ENCODE measurements around the gene RNU6-8. TPM values are rescaled to one million over a fixed set of nuclear protein-coding genes. Genes with fewer than 3 reads are reported as not detected.

Gene RNU6-8
- not detected in 2 replicates for polyA plus RNA-seq (2013)

DNA sequence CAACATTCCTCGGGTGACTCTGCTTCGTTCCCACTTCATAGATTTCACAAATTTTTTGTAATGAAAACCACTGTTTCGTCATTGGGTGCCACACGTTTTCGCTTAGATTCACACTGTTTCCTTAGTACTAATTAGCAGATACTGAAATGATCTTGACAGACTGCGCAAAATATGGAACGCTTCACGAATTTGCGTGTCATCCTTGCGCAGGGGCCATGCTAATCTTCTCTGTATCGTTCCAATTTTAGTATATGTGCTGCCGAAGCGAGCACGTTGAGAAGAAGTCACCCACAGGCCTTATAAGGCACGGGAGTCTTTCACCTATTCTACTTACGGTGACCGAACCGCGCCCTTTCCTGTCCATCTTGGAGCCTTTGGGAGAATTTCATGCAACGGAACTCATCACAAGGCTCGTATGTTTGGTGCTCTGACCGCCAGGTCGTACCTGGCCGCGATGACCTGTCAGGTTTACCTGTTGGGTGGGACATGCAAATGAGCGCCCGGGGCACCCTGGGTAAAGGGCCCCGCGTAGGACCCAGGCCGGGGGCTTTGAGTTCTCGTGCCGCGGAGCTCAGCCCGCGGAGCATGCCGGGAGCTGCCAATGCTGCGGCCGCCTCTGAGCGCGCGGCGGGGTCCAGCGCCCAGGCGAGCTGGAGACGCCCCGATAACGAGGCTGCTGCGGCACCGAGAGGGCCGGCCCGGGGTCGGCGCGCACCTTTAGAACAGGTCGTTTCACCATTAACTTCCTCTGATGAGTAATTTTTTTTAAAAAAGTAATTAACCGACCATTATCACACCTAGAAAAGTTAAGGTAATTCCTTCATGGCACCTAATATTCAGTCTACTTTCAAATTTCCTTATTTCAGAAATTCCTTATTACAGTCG lies at the start of gene RNU6-8:
Gene RNU6-8 (minus strand): TSS at position 272 of the 885 bp plus-strand sequence.
- WGBS (ENCODE audit: extremely low coverage, insufficient coverage, insufficient read length): no CpG with 5 or more reads among the region's 57 CpGs
- H3K4me2 ChIP-seq (ENCODE audit: low read length): peak within 1 kb of the TSS; percentile 99
- peak within 1 kb of the TSS; percentile 96 for H2BK5ac ChIP-seq (ENCODE audit: low read depth, low read length, poor library complexity)
- no peaks in the 10 kb centered on the region for H3K27me3 ChIP-seq (ENCODE audit: insufficient read depth, low read length)
- H4K8ac ChIP-seq (ENCODE audit: low read depth, low read length): peak within 1 kb of the TSS; percentile 80
- H2AK5ac ChIP-seq (ENCODE audit: low read length): no peak within 1 kb of the TSS
- no peak within 1 kb of the TSS for H3K23ac ChIP-seq (ENCODE audit: low read length)
- peak within 1 kb of the TSS; percentile 65 for H3K4ac ChIP-seq (ENCODE audit: low read depth, low read length)
- peak within 1 kb of the TSS; percentile 90 for H2BK12ac ChIP-seq (ENCODE audit: low read length)
- H3K18ac ChIP-seq (ENCODE audit: low read length): peak within 1 kb of the TSS; percentile 92
- H3K27ac ChIP-seq (ENCODE audit: low read depth, low read length): peak within 1 kb of the TSS; percentile 67
- H3K79me2 ChIP-seq (ENCODE audit: control insufficient read depth, insufficient read depth, low read length, poor library complexity): no peaks in the 10 kb centered on the region
- H3K9me3 ChIP-seq (ENCODE audit: insufficient read depth, low read depth, low read length): peaks cover 3% of the 10 kb centered on the region
- peak within 1 kb of the TSS; percentile 88 for H2AFZ ChIP-seq (ENCODE audit: insufficient read depth, low read length, poor library complexity)
- H3K4me1 ChIP-seq (ENCODE audit: control insufficient read depth in 1 of 2, insufficient read depth in 2 of 2, low read length in 2 of 2): no peaks in the 10 kb centered on the region
- DNase-seq: peak; percentile 78 to 80
- peak within 1 kb of the TSS; percentile 81 for H4K12ac ChIP-seq (ENCODE audit: low read depth, low read length)
- peak within 1 kb of the TSS; percentile 84 for H3K9ac ChIP-seq (ENCODE audit: low read length)
- peak within 1 kb of the TSS; percentile 78 for H4K91ac ChIP-seq (ENCODE audit: low read depth, low read length)
- peak within 1 kb of the TSS; percentile 71 for H3K14ac ChIP-seq (ENCODE audit: low read length)
- H3K4me3 ChIP-seq (ENCODE audit: low read depth, low read length): peak within 1 kb of the TSS; percentile 83
- no peaks in the 10 kb centered on the region for H3K36me3 ChIP-seq (ENCODE audit: control insufficient read depth in 1 of 2, insufficient read depth in 2 of 2, low read length in 2 of 2)
- peak within 1 kb of the TSS; percentile 92 for H2BK120ac ChIP-seq (ENCODE audit: insufficient read depth, low read length, poor library complexity)
- peaks cover 4% of the 10 kb centered on the region for H3K79me1 ChIP-seq (ENCODE audit: low read length)

DNA sequence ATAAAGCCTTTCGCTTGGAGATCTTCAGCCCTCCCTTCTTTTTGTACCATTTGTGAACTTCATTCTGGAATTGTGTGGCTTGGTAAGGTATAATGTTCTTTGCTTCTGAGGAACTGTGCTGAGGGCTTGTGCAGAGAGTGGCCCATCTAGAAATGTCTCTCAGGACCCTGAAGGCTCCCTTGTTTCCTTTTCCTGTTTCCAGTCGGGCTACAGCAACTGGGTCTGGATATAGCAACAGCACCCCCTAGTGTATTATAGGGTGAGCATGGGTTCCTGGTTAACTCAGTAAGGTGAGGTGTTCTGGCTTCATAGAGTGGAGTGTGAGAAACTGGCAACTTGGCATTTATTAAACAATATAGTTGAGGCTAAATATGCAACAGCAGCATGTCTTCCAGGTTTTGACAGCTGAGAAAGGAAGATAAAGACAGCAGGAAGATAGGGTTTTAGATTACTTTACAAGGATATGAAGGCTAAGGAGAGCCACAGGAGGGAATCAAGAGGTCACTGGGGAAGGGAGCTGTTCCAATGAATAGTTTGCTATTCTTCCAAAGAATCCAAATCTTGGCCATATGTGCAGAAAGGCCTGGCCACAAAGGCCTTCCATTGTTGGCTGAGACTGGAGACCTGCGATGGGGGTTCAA lies 49.1 kb upstream of the RNU6-8 start:
- H2AFZ ChIP-seq (ENCODE audit: insufficient read depth, low read length, poor library complexity): no peak overlapping the region
- H3K23ac ChIP-seq (ENCODE audit: low read length): no peak overlapping the region
- no peaks in the 10 kb centered on the region for H3K9me3 ChIP-seq (ENCODE audit: insufficient read depth, low read depth, low read length)
- H3K36me3 ChIP-seq (ENCODE audit: control insufficient read depth in 1 of 2, insufficient read depth in 2 of 2, low read length in 2 of 2): no peaks in the 10 kb centered on the region
- H3K79me1 ChIP-seq (ENCODE audit: low read length): peaks cover 5% of the 10 kb centered on the region
- peak; percentile 30 to 78 for DNase-seq
- no peak overlapping the region for H4K12ac ChIP-seq (ENCODE audit: low read depth, low read length)
- H3K4me2 ChIP-seq (ENCODE audit: low read length): no peak overlapping the region
- H3K9ac ChIP-seq (ENCODE audit: low read length): no peak overlapping the region
- WGBS (ENCODE audit: extremely low coverage, insufficient coverage, insufficient read length): no CpG with 5 or more reads among the region's 3 CpGs
- no peak overlapping the region for H3K27ac ChIP-seq (ENCODE audit: low read depth, low read length)
- no peak overlapping the region for H3K4me3 ChIP-seq (ENCODE audit: low read depth, low read length)
- no peak overlapping the region for H2BK120ac ChIP-seq (ENCODE audit: insufficient read depth, low read length, poor library complexity)
- H3K79me2 ChIP-seq (ENCODE audit: control insufficient read depth, insufficient read depth, low read length, poor library complexity): no peaks in the 10 kb centered on the region
- H3K18ac ChIP-seq (ENCODE audit: low read length): no peak overlapping the region
- H4K91ac ChIP-seq (ENCODE audit: low read depth, low read length): no peak overlapping the region
- H2BK12ac ChIP-seq (ENCODE audit: low read length): peak overlapping the region; percentile 82
- no peak overlapping the region for H4K8ac ChIP-seq (ENCODE audit: low read depth, low read length)
- no peak overlapping the region for H2BK5ac ChIP-seq (ENCODE audit: low read depth, low read length, poor library complexity)
- H3K27me3 ChIP-seq (ENCODE audit: insufficient read depth, low read length): no peaks in the 10 kb centered on the region
- no peak overlapping the region for H3K14ac ChIP-seq (ENCODE audit: low read length)
- H3K4me1 ChIP-seq (ENCODE audit: control insufficient read depth in 1 of 2, insufficient read depth in 2 of 2, low read length in 2 of 2): peaks cover 4 to 8% of the 10 kb centered on the region in 2 experiments
- no peak overlapping the region for H3K4ac ChIP-seq (ENCODE audit: low read depth, low read length)
- H2AK5ac ChIP-seq (ENCODE audit: low read length): no peak overlapping the region

DNA sequence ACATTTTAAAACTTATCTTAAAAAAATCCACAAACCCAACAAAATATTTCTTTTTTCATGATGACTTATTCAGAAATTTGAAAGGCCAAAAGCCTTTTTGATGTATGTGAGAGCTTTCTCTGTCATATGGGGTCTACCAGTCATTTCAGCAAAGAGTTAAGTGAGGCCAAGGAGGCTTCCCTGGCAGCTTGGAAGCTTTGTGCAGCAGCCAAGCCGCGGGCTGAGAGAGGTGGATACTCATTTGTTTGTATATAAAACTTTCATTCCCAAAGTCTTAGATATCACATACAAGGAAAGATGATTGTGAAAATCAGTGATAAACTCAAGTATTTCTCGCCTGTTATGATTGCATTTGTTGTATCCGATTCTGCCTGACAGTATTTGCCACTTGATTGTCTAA lies 48.5 kb upstream of the RNU6-8 start:
- Histone ChIP-seq H2BK12ac (ENCODE audit: low read length) (no peak overlapping the region), H3K79me1 (ENCODE audit: low read length) (peaks cover 5% of the 10 kb centered on the region), H2AFZ (ENCODE audit: insufficient read depth, low read length, poor library complexity) (no peak overlapping the region), H3K4me2 (ENCODE audit: low read length) (no peak overlapping the region), H3K27ac (ENCODE audit: low read depth, low read length) (no peak overlapping the region), H4K12ac (ENCODE audit: low read depth, low read length) (no peak overlapping the region), H3K4ac (ENCODE audit: low read depth, low read length) (no peak overlapping the region), H3K23ac (ENCODE audit: low read length) (no peak overlapping the region), H3K36me3 (ENCODE audit: control insufficient read depth in 1 of 2, insufficient read depth in 2 of 2, low read length in 2 of 2) (no peaks in the 10 kb centered on the region), H3K18ac (ENCODE audit: low read length) (no peak overlapping the region), H4K91ac (ENCODE audit: low read depth, low read length) (no peak overlapping the region), H2AK5ac (ENCODE audit: low read length) (no peak overlapping the region), H3K79me2 (ENCODE audit: control insufficient read depth, insufficient read depth, low read length, poor library complexity) (no peaks in the 10 kb centered on the region), H3K4me3 (ENCODE audit: low read depth, low read length) (no peak overlapping the region), H3K9ac (ENCODE audit: low read length) (no peak overlapping the region), H2BK120ac (ENCODE audit: insufficient read depth, low read length, poor library complexity) (no peak overlapping the region), H2BK5ac (ENCODE audit: low read depth, low read length, poor library complexity) (no peak overlapping the region), H3K4me1 (ENCODE audit: control insufficient read depth in 1 of 2, insufficient read depth in 2 of 2, low read length in 2 of 2) (peaks cover 4 to 8% of the 10 kb centered on the region in 2 experiments), H3K9me3 (ENCODE audit: insufficient read depth, low read depth, low read length) (no peaks in the 10 kb centered on the region), H4K8ac (ENCODE audit: low read depth, low read length) (no peak overlapping the region), H3K14ac (ENCODE audit: low read length) (no peak overlapping the region), H3K27me3 (ENCODE audit: insufficient read depth, low read length) (no peaks in the 10 kb centered on the region)
- DNase-seq: no peak
- no CpG with 5 or more reads among the region's 4 CpGs for WGBS (ENCODE audit: extremely low coverage, insufficient coverage, insufficient read length)

GRCh38 chr14:32250681-32251080 lies 47.6 kb upstream of the RNU6-8 start:
- no peak overlapping the region for H2BK120ac ChIP-seq (ENCODE audit: insufficient read depth, low read length, poor library complexity)
- H2AFZ ChIP-seq (ENCODE audit: insufficient read depth, low read length, poor library complexity): no peak overlapping the region
- H2BK12ac ChIP-seq (ENCODE audit: low read length): no peak overlapping the region
- no peak overlapping the region for H2AK5ac ChIP-seq (ENCODE audit: low read length)
- no peak overlapping the region for H3K14ac ChIP-seq (ENCODE audit: low read length)
- peaks cover 4 to 8% of the 10 kb centered on the region in 2 experiments for H3K4me1 ChIP-seq (ENCODE audit: control insufficient read depth in 1 of 2, insufficient read depth in 2 of 2, low read length in 2 of 2)
- H3K4me3 ChIP-seq (ENCODE audit: low read depth, low read length): no peak overlapping the region
- no CpG with 5 or more reads among the region's 3 CpGs for WGBS (ENCODE audit: extremely low coverage, insufficient coverage, insufficient read length)
- no peaks in the 10 kb centered on the region for H3K9me3 ChIP-seq (ENCODE audit: insufficient read depth, low read depth, low read length)
- H4K8ac ChIP-seq (ENCODE audit: low read depth, low read length): no peak overlapping the region
- no peak overlapping the region for H4K91ac ChIP-seq (ENCODE audit: low read depth, low read length)
- H3K79me1 ChIP-seq (ENCODE audit: low read length): peaks cover 3% of the 10 kb centered on the region
- no peaks in the 10 kb centered on the region for H3K79me2 ChIP-seq (ENCODE audit: control insufficient read depth, insufficient read depth, low read length, poor library complexity)
- no peak overlapping the region for H3K27ac ChIP-seq (ENCODE audit: low read depth, low read length)
- H3K18ac ChIP-seq (ENCODE audit: low read length): no peak overlapping the region
- H3K23ac ChIP-seq (ENCODE audit: low read length): no peak overlapping the region
- no peaks in the 10 kb centered on the region for H3K36me3 ChIP-seq (ENCODE audit: control insufficient read depth in 1 of 2, insufficient read depth in 2 of 2, low read length in 2 of 2)
- H3K4me2 ChIP-seq (ENCODE audit: low read length): no peak overlapping the region
- no peak overlapping the region for H3K4ac ChIP-seq (ENCODE audit: low read depth, low read length)
- H2BK5ac ChIP-seq (ENCODE audit: low read depth, low read length, poor library complexity): no peak overlapping the region
- DNase-seq: no peak
- no peak overlapping the region for H3K9ac ChIP-seq (ENCODE audit: low read length)
- no peaks in the 10 kb centered on the region for H3K27me3 ChIP-seq (ENCODE audit: insufficient read depth, low read length)
- no peak overlapping the region for H4K12ac ChIP-seq (ENCODE audit: low read depth, low read length)

Data from trophoblast cell (in vitro differentiated cells and primary cell).